GM12878 (cell line): Measurements from ENCODE around the gene PPIC. TPM values are rescaled to one million over a fixed set of nuclear protein-coding genes. Genes with fewer than 3 reads are reported as not detected.
A peak's percentile ranks its signal among the peaks of the same experiment; 100 is the strongest.

Source experiments
- ATAC-seq: fragments of 200-7000 bp; cut with Tn5 transposase; 3 replicates; pipeline ENCODE4 v1.9.1; 2020; ENCODE audit warnings: mild to moderate bottlenecking, moderate library complexity
- Bru-seq: library from RNA; stranded (reverse); fragments of 400-500 nt; gene quantifications from one replicate; lab custom pipeline; 2021; lab: Mats Ljungman, UMichigan
- BruChase-seq, 2 experiments: library from RNA; stranded (reverse); fragments of 400-500 nt; gene quantifications; one replicate each; lab custom pipeline; 2021; lab: Mats Ljungman, UMichigan
- BruUV-seq: library from RNA; stranded (reverse); fragments of 400-500 nt; replicated peaks from 2 replicates; lab custom pipeline; 2021; lab: Mats Ljungman, UMichigan
- CTCF ChIA-PET: fragments of 300-600 bp; sonication (Branson Sonifier 250); formaldehyde crosslinking; extraction: SDS; loops from one replicate; lab custom pipeline; 2021; ENCODE audit warnings: inconsistent platforms; lab: Yijun Ruan, JAX
- POLR2A ChIA-PET: fragments of 350-600 bp; formaldehyde crosslinking; extraction: SDS; loops from one replicate; lab custom pipeline; 2021; ENCODE audit warnings: inconsistent platforms; lab: Charles Lee
- RAD21 ChIA-PET: fragments of 300-600 bp; sonication (Branson Sonifier 250); formaldehyde crosslinking; loops from one replicate; lab custom pipeline; 2023; ENCODE audit warnings: antibody characterized with exemption; ENCODE audit not compliant: unreplicated experiment; lab: Charles Lee
- SMC1A ChIA-PET: fragments of 300-600 bp; sonication (Branson Sonifier 250); formaldehyde crosslinking; loops from one replicate; lab custom pipeline; 2023; ENCODE audit not compliant: unreplicated experiment, uncharacterized antibody; lab: Charles Lee
- DNase-seq: peaks from one replicate; pipeline ENCODE4 v3.0.0-alpha.2; 2011; ENCODE audit warnings: low read depth, low spot score
- FAIRE-seq: peaks from 3 replicates; lab custom pipeline; 2011; peaks lifted over from hg19 to GRCh38; lab: Jason Lieb, UNC
- H2AFZ ChIP-seq: 2 replicates; pipeline ENCODE4 v1.6.0; 2011; ENCODE audit warnings: low read depth, low read length, control low read depth; ENCODE audit not compliant: control insufficient read depth
- H3K27ac ChIP-seq: 2 replicates; pipeline ENCODE4 v1.5.1; 2011; ENCODE audit warnings: control low read depth; ENCODE audit not compliant: control insufficient read depth, insufficient read depth
- H3K27me3 ChIP-seq, 2 experiments: replicated peaks in 1 of 2; 2 replicates each; pipeline versions ENCODE4 v1.6.0 to v1.6.1; 2011; ENCODE audit warnings: low read length in 1 of 2; ENCODE audit not compliant: control insufficient read depth in 2 of 2, insufficient read depth in 2 of 2
- H3K36me3 ChIP-seq, 2 experiments: 2 replicates each; pipeline ENCODE4 v1.5.1; 2011; ENCODE audit warnings: low read length in 1 of 2; ENCODE audit not compliant: control insufficient read depth in 2 of 2, insufficient read depth in 2 of 2
- H3K4me1 ChIP-seq: 2 replicates; pipeline ENCODE4 v1.6.1; 2011; ENCODE audit warnings: mild to moderate bottlenecking, low read length, moderate library complexity, mixed read lengths; ENCODE audit not compliant: control insufficient read depth, insufficient read depth
- H3K4me2 ChIP-seq: 2 replicates; pipeline ENCODE4 v1.6.0; 2011; ENCODE audit warnings: control low read depth; ENCODE audit not compliant: control insufficient read depth, insufficient read depth
- H3K4me3 ChIP-seq: fragments of 200-600 bp; sonication (generic); 2 replicates; pipeline ENCODE4 v1.5.1; 2016
- H3K79me2 ChIP-seq: 2 replicates; pipeline ENCODE4 v1.6.0; 2011; ENCODE audit warnings: low read length; ENCODE audit not compliant: control insufficient read depth, insufficient read depth
- H3K9ac ChIP-seq: 2 replicates; pipeline ENCODE4 v1.8.0; 2011; ENCODE audit warnings: low read length, control low read depth, mixed read lengths; ENCODE audit not compliant: control insufficient read depth, insufficient read depth
- H3K9me3 ChIP-seq: replicated peaks from 3 replicates; pipeline ENCODE4 v1.5.1; 2011; ENCODE audit warnings: mild to moderate bottlenecking, low read length; ENCODE audit not compliant: control insufficient read depth, insufficient read depth
- H4K20me1 ChIP-seq: 2 replicates; pipeline ENCODE4 v1.6.0; 2011; ENCODE audit not compliant: control insufficient read depth, insufficient read depth
- HDAC6 ChIP-seq: fragments of 200-600 bp; sonication (generic); IDR thresholded peaks from one replicate; pipeline ENCODE4 v1.8.0; 2017; ENCODE audit warnings: antibody characterized with exemption; ENCODE audit not compliant: unreplicated experiment
- RUNX3 ChIP-seq: IDR thresholded peaks from 2 replicates; pipeline ENCODE4 v1.6.1; 2012; ENCODE audit warnings: low read length, inconsistent platforms
- SUZ12 ChIP-seq: fragments of 200-600 bp; sonication (generic); IDR thresholded peaks from one replicate; pipeline ENCODE4 v1.6.1; 2018; ENCODE audit warnings: antibody characterized with exemption, mild to moderate bottlenecking; ENCODE audit not compliant: unreplicated experiment
- WGBS: methylation state at CpG from one replicate; pipeline ENCODE4 v1.1.6; 2016; ENCODE audit warnings: low lambda C conversion rate; ENCODE audit not compliant: insufficient replicate concordance, insufficient coverage; ENCODE audit errors: missing lambda C conversion rate; 5-methylcytosine and 5-hydroxymethylcytosine counted together
- in situ Hi-C: fragments of 300-500 bp; cut with MboI; formaldehyde crosslinking; loops from 9 replicates; pipeline ENCODE4 v1.14.3; 2018; ENCODE audit warnings: mixed read lengths
- intact Hi-C: fragments of 100-400 bp; cut with micrococcal nuclease; formaldehyde crosslinking; loops from one replicate; pipeline ENCODE4 v1.14.2; 2022; ENCODE audit not compliant: unreplicated experiment
- long read RNA-seq, 2 experiments: library from polyadenylated mRNA; unstranded; transcript quantifications; one replicate each; pipeline ENCODE4 v2.0.0, GENCODE V29; 2019 to 2020
- polyA minus RNA-seq, 3 experiments: library from RNA; depleted of rRNA, polyadenylated mRNA; stranded (reverse); fragments of >200 nt; gene quantifications; 2 replicates each; pipeline ENCODE4 v1.2.3, GENCODE V29; 2011
- polyA plus RNA-seq, 11 experiments: library from polyadenylated mRNA; depleted of rRNA in 4 of 11; unstranded in 6 of 11; stranded (reverse) in 5 of 11; fragments of >200 nt; fragmentation: Nextera tagmentation in 4 of 11; fragmentation: Illumina TruSeq in 1 of 11; extraction: Ambion mirVana in 4 of 11; extraction: Trizol in 1 of 11; gene quantifications; 1 replicate in 1 of 11; 2 replicates in 10 of 11; pipeline versions ENCODE4 v1.2.1 to v1.2.3, GENCODE V29; 2011 to 2016; ENCODE audit warnings: inconsistent platforms in 2 of 11, missing spikeins in 2 of 11, low read depth in 1 of 11
- total RNA-seq, 4 experiments: library from RNA; depleted of rRNA in 3 of 4; stranded (reverse); fragments of >200 nt in 3 of 4; fragmentation: Illumina TruSeq in 1 of 4; extraction: Trizol in 1 of 4; gene quantifications; 2 replicates each; pipeline versions ENCODE4 v1.2.1 to v1.2.3, GENCODE V29; 2013 to 2021

PPIC gene
- total RNA-seq (2013; cell fraction: nucleolus; rRNA removed), result not detected in 2 replicates
- total RNA-seq (2014; rRNA removed), result not detected in 2 replicates
- total RNA-seq (2014; rRNA removed; fragmentation: Illumina TruSeq; extraction: Trizol), result not detected in 2 replicates
- total RNA-seq (2021), result 0.21 TPM in 1 of 2 replicates, not detected in the other
- polyA plus RNA-seq (2011; ENCODE audit: low read depth), result not detected
- polyA plus RNA-seq (2011; rRNA removed), result not detected in 2 replicates
- not detected in 2 replicates for polyA plus RNA-seq (2011; cell fraction: cytosol; rRNA removed)
- not detected in 2 replicates for polyA plus RNA-seq (2011; cell fraction: nucleus; rRNA removed)
- polyA plus RNA-seq (2012), result 0.08 TPM in 1 of 2 replicates, not detected in the other
- polyA plus RNA-seq (2014; fragmentation: Illumina TruSeq; extraction: Trizol), result not detected in 2 replicates
- not detected for polyA plus RNA-seq (2014; fragmentation: Nextera tagmentation; extraction: Ambion mirVana)
- not detected in 2 replicates for polyA plus RNA-seq (2014; rRNA removed)
- polyA plus RNA-seq (2016; fragmentation: Nextera tagmentation; extraction: Ambion mirVana), result under 1 TPM in 1 of 2 experiments, not detected in 1; 0.12 TPM
- polyA minus RNA-seq (2011; rRNA and poly(A)+ RNA removed), result not detected in 2 replicates
- polyA minus RNA-seq (2011; cell fraction: cytosol; rRNA and poly(A)+ RNA removed), result not detected in 2 replicates
- polyA minus RNA-seq (2011; cell fraction: nucleus; rRNA and poly(A)+ RNA removed), result not detected in 2 replicates
- Bru-seq, nascent RNA, result percentile 10 among the genes with signal in this experiment
- BruChase-seq, experiment 1, labeled RNA remaining after a 6-hour chase, result percentile 14 among the genes with signal in this experiment
- percentile 10 among the genes with signal in this experiment for BruChase-seq, experiment 2, labeled RNA remaining after a 2-hour chase
- long read RNA-seq, experiment 1, result 0 reads
- long read RNA-seq, experiment 2, result 0 reads

- TF ChIP-seq HDAC6, result peak; percentile 77
- TF ChIP-seq RUNX3, result no peak
- peak; percentile 87 for TF ChIP-seq SUZ12
- TF ChIP-seq, all 136 proteins: peak for 2
- peaks cover 3% of the 10 kb centered on the region; the same call in 1 of the 2 replicates for H3K4me1 ChIP-seq
- 16% methylated on average over 72 of the region's 84 CpGs for WGBS
- in situ Hi-C loops (no loop called here), intact Hi-C loops (no loop called here)
- SMC1A ChIA-PET, result no interaction called here
- peak within 1 kb of the TSS; percentile 70 for H3K4me3 ChIP-seq
- BruUV-seq, result no TSS peak
- no peaks in the 10 kb centered on the region for H3K36me3 ChIP-seq
- H2AFZ ChIP-seq, result peak within 1 kb of the TSS; percentile 72
- peak; percentile 59 for ATAC-seq
- H4K20me1 ChIP-seq, result no peaks in the 10 kb centered on the region
- H3K9me3 ChIP-seq, result no peaks in the 10 kb centered on the region
- no peak for FAIRE-seq
- H3K9ac ChIP-seq, result no peak within 1 kb of the TSS; the same call in 1 of the 2 replicates
- peaks cover 4 to 18% of the 10 kb centered on the region in 2 experiments for H3K27me3 ChIP-seq
- DNase-seq, result no peak
- RAD21 ChIA-PET, result no interaction called here
- POLR2A ChIA-PET, result no interaction called here
- peak within 1 kb of the TSS; percentile 81 for H3K4me2 ChIP-seq
- no peak within 1 kb of the TSS for H3K27ac ChIP-seq
- H3K79me2 ChIP-seq, result no peaks in the 10 kb centered on the region
- CTCF ChIA-PET, result no interaction called here
Observed at GRCh38 chr5:123036391-123037103, at the start of gene PPIC. Gene PPIC (minus strand): TSS chr5:123036725. CDS start chr5:123036625, 100 bp downstream.
